Left lung (tissue), 10 donors: ENCODE results near the gene HLA-DPA1. TPM values are rescaled to one million over a fixed set of nuclear protein-coding genes. Genes with fewer than 3 reads are reported as not detected.
A peak's percentile ranks its signal among the peaks of the same experiment; 100 is the strongest.

Experiments used
- ATAC-seq: fragments of 200-7000 bp; cut with Tn5 transposase; one replicate; pipeline ENCODE4 v1.9.1; 2020; ENCODE audit warnings: moderate library complexity
- DNase-seq, 4 donors: peaks; one replicate each; pipeline ENCODE4 v3.0.0-alpha.2; 2013 to 2020
- H3K27ac ChIP-seq, 2 donors: fragments of 200-600 bp; sonication (generic) in 1 of 2; one replicate each; pipeline versions ENCODE4 v1.5.0 to v1.8.0; 2020 to 2021
- H3K27me3 ChIP-seq, 2 donors: fragments of 200-600 bp; sonication (generic) in 1 of 2; one replicate each; pipeline versions ENCODE4 v1.5.0 to v1.8.0; 2020 to 2021
- H3K36me3 ChIP-seq, 2 donors: fragments of 200-600 bp; sonication (generic) in 1 of 2; one replicate each; pipeline versions ENCODE4 v1.5.0 to v1.8.0; 2020 to 2021
- H3K4me1 ChIP-seq, 2 donors: fragments of 200-600 bp; one replicate each; pipeline ENCODE4 v1.8.0; 2021
- H3K4me3 ChIP-seq, 2 donors: fragments of 200-600 bp; sonication (generic) in 1 of 2; one replicate each; pipeline versions ENCODE4 v1.5.0 to v1.8.0; 2020 to 2021; ENCODE audit warnings: mild to moderate bottlenecking in 1 of 2
- H3K9me3 ChIP-seq, 2 donors: fragments of 200-600 bp; sonication (generic) in 1 of 2; one replicate each; pipeline versions ENCODE4 v1.5.0 to v1.8.0; 2020 to 2021
- intact Hi-C, 2 donors: fragments of 100-400 bp; cut with DNase I; formaldehyde crosslinking; loops; one replicate each; pipeline versions ENCODE4 v1.11.2 to v1.14.2; 2022
- polyA plus RNA-seq, 6 donors: library from polyadenylated mRNA; unstranded; fragments of 120-200 nt; gene quantifications; one replicate each; pipeline ENCODE4 v1.2.1, GENCODE V29; 2013; ENCODE audit not compliant: insufficient read length in 6 of 6
- total RNA-seq, 2 donors: library from RNA; stranded (reverse); fragmentation: NEBNext Ultra II Directional; extraction: Animal tissue kit (Norgen Biotek cat#: 25700); gene quantifications; one replicate each; pipeline ENCODE4 v1.2.1, GENCODE V29; 2021
- TF ChIP-seq, protein P1 (sequence below), 2 donors: fragments of 200-600 bp; sonication (generic) in 1 of 2; IDR thresholded peaks; one replicate each; pipeline versions ENCODE4 v1.5.0 to v1.8.0; 2021; ENCODE audit warnings: antibody characterized with exemption in 2 of 2
- donor health status: DM: no; HTN: yes; CAD: no.
- donor health status: DM: no; HTN: no; CAD: no.

HLA-DPA1 gene
- total and polyA plus RNA-seq, 8 donors: 14.9 to 476 (median 38.9) TPM

GRCh38 chr6:33078442-33078841 is 5.0 kb upstream of the HLA-DPA1 start:
- Histone ChIP-seq H3K4me3 (no peak overlapping the region), H3K27me3 (no peaks in the 10 kb centered on the region), H3K27ac (no peak overlapping the region), H3K4me1 (peaks cover 0 to 42% of the 10 kb centered on the region in 2 donors), H3K36me3 (no peaks in the 10 kb centered on the region), H3K9me3 (no peaks in the 10 kb centered on the region)
- TF ChIP-seq, protein P1, sequence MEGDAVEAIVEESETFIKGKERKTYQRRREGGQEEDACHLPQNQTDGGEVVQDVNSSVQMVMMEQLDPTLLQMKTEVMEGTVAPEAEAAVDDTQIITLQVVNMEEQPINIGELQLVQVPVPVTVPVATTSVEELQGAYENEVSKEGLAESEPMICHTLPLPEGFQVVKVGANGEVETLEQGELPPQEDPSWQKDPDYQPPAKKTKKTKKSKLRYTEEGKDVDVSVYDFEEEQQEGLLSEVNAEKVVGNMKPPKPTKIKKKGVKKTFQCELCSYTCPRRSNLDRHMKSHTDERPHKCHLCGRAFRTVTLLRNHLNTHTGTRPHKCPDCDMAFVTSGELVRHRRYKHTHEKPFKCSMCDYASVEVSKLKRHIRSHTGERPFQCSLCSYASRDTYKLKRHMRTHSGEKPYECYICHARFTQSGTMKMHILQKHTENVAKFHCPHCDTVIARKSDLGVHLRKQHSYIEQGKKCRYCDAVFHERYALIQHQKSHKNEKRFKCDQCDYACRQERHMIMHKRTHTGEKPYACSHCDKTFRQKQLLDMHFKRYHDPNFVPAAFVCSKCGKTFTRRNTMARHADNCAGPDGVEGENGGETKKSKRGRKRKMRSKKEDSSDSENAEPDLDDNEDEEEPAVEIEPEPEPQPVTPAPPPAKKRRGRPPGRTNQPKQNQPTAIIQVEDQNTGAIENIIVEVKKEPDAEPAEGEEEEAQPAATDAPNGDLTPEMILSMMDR (IDR thresholded peaks at IDR 0.05): no peak
- intact Hi-C loops: loop anchor here in 1 of 2 donors (5.0 kb wide), 1 partner anchor 61 kb away; no protein-coding TSS in a partner anchor
- DNase-seq (no peak), ATAC-seq (no peak)

- Histone ChIP-seq H3K36me3 (no peaks in the 10 kb centered on the region), H3K4me3 (peak overlapping the region in 1 of 2 donors; percentile 49), H3K9me3 (no peaks in the 10 kb centered on the region), H3K27ac (no peak overlapping the region), H3K4me1 (peaks cover 0 to 46% of the 10 kb centered on the region in 2 donors), H3K27me3 (no peaks in the 10 kb centered on the region)
- TF ChIP-seq, protein P1 (IDR thresholded peaks at IDR 0.05): no peak
- intact Hi-C loops: loop anchor here in 1 of 2 donors (5.0 kb wide), 1 partner anchor 61 kb away; no protein-coding TSS in a partner anchor
- no peak for DNase-seq
- no peak for ATAC-seq
Measured at GRCh38 chr6:33077908-33078307, 4.5 kb upstream of the HLA-DPA1 start.

DNA sequence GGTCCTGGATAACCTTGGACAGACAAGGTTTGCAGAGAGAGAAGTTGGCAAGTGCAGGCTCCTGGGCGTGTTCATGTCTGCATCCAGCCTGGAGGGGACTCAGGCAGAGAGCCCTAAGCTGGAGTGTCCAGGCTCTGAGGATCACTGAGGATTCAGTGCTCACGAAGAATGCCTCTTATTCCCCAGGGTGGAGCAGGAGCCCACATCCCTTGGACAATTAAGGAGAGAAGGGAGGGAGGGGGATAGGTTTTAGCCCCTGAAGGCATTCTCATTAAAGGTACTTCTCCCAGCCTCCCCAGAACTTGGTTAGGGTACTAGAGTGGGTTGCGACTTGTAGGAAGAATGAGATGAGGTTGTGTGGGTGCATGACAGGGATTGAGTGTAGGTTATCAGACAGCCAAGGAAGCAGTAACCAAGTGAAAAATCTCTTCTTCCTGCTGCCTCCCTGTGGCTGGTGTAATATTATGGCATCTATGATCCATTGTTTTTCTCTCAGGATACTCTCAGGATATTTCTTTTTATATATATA is 3.0 kb upstream of the HLA-DPA1 start:
- Histone ChIP-seq H3K36me3 (no peaks in the 10 kb centered on the region), H3K4me3 (peak overlapping the region; percentile 26 to 49), H3K27me3 (no peaks in the 10 kb centered on the region), H3K4me1 (peaks cover 0 to 56% of the 10 kb centered on the region in 2 donors), H3K9me3 (no peaks in the 10 kb centered on the region), H3K27ac (peak overlapping the region; percentile 66 to 83)
- TF ChIP-seq, protein P1 (IDR thresholded peaks at IDR 0.05): no peak
- intact Hi-C loops: loop anchor here in 1 of 2 donors (5.0 kb wide), 1 partner anchor 59 kb away; no protein-coding TSS in a partner anchor
- DNase-seq: no peak
- peak; percentile 15 for ATAC-seq

GRCh38 chr6:33075568-33076405 is 2.3 kb upstream of the HLA-DPA1 start, which contains the start of gene HLA-DPB1:
Gene HLA-DPB1, plus strand, starts transcription at chr6:33075990. Its CDS starts 52 bp downstream, at chr6:33076042.
- Histone ChIP-seq H3K4me1 (peaks cover 0 to 56% of the 10 kb centered on the region in 2 donors), H3K27me3 (no peaks in the 10 kb centered on the region), H3K4me3 (peak within 1 kb of the TSS; percentile 26 to 49), H3K9me3 (no peaks in the 10 kb centered on the region), H3K27ac (peak within 1 kb of the TSS; percentile 66 to 83), H3K36me3 (no peaks in the 10 kb centered on the region)
- ATAC-seq: peak; percentile 92
- DNase-seq: peak in 2 of 4 donors; percentile 15 to 33
- TF ChIP-seq, protein P1 (IDR thresholded peaks at IDR 0.05): no peak
- intact Hi-C loops: loop anchor here in 1 of 2 donors (5.0 kb wide), 1 partner anchor 58 kb away; no protein-coding TSS in a partner anchor

- intact Hi-C loops: loop anchor here in 1 of 2 donors (5.0 kb wide), 1 partner anchor 58 kb away; no protein-coding TSS in a partner anchor
- ATAC-seq (no peak), DNase-seq (no peak)
- Histone ChIP-seq H3K4me3 (no peak overlapping the region), H3K27ac (peak overlapping the region; percentile 66 to 83), H3K4me1 (peaks cover 0 to 61% of the 10 kb centered on the region in 2 donors), H3K27me3 (no peaks in the 10 kb centered on the region), H3K36me3 (no peaks in the 10 kb centered on the region), H3K9me3 (no peaks in the 10 kb centered on the region)
- TF ChIP-seq, protein P1 (IDR thresholded peaks at IDR 0.05): no peak
Measured at GRCh38 chr6:33075208-33075567, 1.7 kb upstream of the HLA-DPA1 start.
